RWPE1 (cell line): ENCODE measurements around the gene DPYSL4.

ENCODE experiments used
- CTCF ChIA-PET: fragments of 350-600 bp; sonication (Branson Sonifier 250); formaldehyde crosslinking; extraction: SDS; loops from one replicate; lab custom pipeline; 2021; lab: Yijun Ruan, JAX
- POLR2A ChIA-PET: fragments of 400-600 bp; formaldehyde crosslinking; extraction: SDS; loops from one replicate; lab custom pipeline; 2020; ENCODE audit warnings: antibody characterized with exemption; ENCODE audit not compliant: low non-redundant PET; lab: Yijun Ruan, JAX
- DNase-seq: peaks from one replicate; pipeline ENCODE4 v3.0.0; 2012; ENCODE audit warnings: low spot score
- H3K27ac ChIP-seq: fragments of 450-650 bp; 2 replicates; pipeline ENCODE4 v1.5.1; 2017
- CTCF ChIP-seq: fragments of 450-650 bp; conservative IDR thresholded peaks from 2 replicates; pipeline ENCODE4 v1.5.1; 2017; ENCODE audit warnings: low read depth, mild to moderate bottlenecking

The DPYSL4 gene

GRCh38 chr10:132233501-132234085, 46.8 kb downstream of the DPYSL4 start:
- TF ChIP-seq CTCF = no peak
- DNase-seq = no peak
- CTCF ChIA-PET = interaction anchor here (0.6 to 1.3 kb wide), 5 partner anchors 8 to 559 kb away, joined by 3 to 5 read pairs (median 4); no protein-coding TSS in a partner anchor
- no peak overlapping the region for H3K27ac ChIP-seq
- POLR2A ChIA-PET = no interaction called here

GRCh38 chr10:132234860-132235259, 48.1 kb downstream of the DPYSL4 start:
- ChIA-PET POLR2A (no interaction called here), CTCF (interaction anchor here (0.6 to 1.3 kb wide), 2 partner anchors 10 to 110 kb away, joined by 5 to 7 read pairs; no protein-coding TSS in a partner anchor)
- TF ChIP-seq CTCF = no peak
- no peak for DNase-seq
- H3K27ac ChIP-seq = no peak overlapping the region

GRCh38 chr10:132236161-132236560, 49.4 kb downstream of the DPYSL4 start:
- TF ChIP-seq CTCF = no peak
- CTCF ChIA-PET = interaction anchor here (0.5 to 0.7 kb wide), 2 partner anchors 37 to 151 kb away, joined by 3 to 5 read pairs; no protein-coding TSS in a partner anchor
- H3K27ac ChIP-seq = no peak overlapping the region
- POLR2A ChIA-PET = no interaction called here
- no peak for DNase-seq

GRCh38 chr10:132236881-132237280, 50.1 kb downstream of the DPYSL4 start:
- H3K27ac ChIP-seq = no peak overlapping the region
- TF ChIP-seq CTCF = no peak
- ChIA-PET CTCF (interaction anchor here (0.7 kb wide), 1 partner anchor 36 kb away, joined by 5 read pairs; no protein-coding TSS in a partner anchor), POLR2A (no interaction called here)
- no peak for DNase-seq

- no peak for DNase-seq
- H3K27ac ChIP-seq = no peak overlapping the region
- CTCF ChIA-PET = interaction anchor here (0.6 kb wide), 1 partner anchor 1070 kb away, joined by 3 read pairs; no protein-coding TSS in a partner anchor
- no peak for TF ChIP-seq CTCF
- POLR2A ChIA-PET = no interaction called here
Measured at GRCh38 chr10:132237396-132237795, 50.6 kb downstream of the DPYSL4 start.

- ChIA-PET POLR2A (no interaction called here), CTCF (interaction anchor here (0.6 kb wide), 1 partner anchor 1069 kb away, joined by 3 read pairs; no protein-coding TSS in a partner anchor)
- TF ChIP-seq CTCF = no peak
- no peak overlapping the region for H3K27ac ChIP-seq
- DNase-seq = no peak
Measured at GRCh38 chr10:132237871-132238270, 51.1 kb downstream of the DPYSL4 start.
